OCI-LY7 (cell line): ENCODE data around the gene C12orf75. TPM values are rescaled to one million over a fixed set of nuclear protein-coding genes. Genes with fewer than 3 reads are reported as not detected.

Experiments used
- BruUV-seq: library from RNA; stranded (reverse); fragments of 400-500 nt; replicated peaks from 2 replicates; lab custom pipeline; 2021; lab: Mats Ljungman, UMichigan
- CTCF ChIA-PET: fragments of 300-600 bp; sonication (Branson Sonifier 250); formaldehyde crosslinking; loops from one replicate; lab custom pipeline; 2022; ENCODE audit warnings: antibody characterized with exemption; ENCODE audit not compliant: unreplicated experiment; lab: Charles Lee
- POLR2A ChIA-PET: fragments of 300-600 bp; sonication (Branson Sonifier 250); formaldehyde crosslinking; loops from one replicate; lab custom pipeline; 2022; ENCODE audit warnings: antibody characterized with exemption; lab: Charles Lee
- DNase-seq: peaks from one replicate; pipeline ENCODE4 v3.0.0-alpha.2; 2015; ENCODE audit warnings: low spot score
- H2AFZ ChIP-seq: fragments of 200-600 bp; sonication (generic), shearing (Covaris generic); 2 replicates; pipeline ENCODE4 v1.6.1; 2014; ENCODE audit warnings: mild to moderate bottlenecking, antibody characterized with exemption, low read length, moderate library complexity
- H3K27ac ChIP-seq: fragments of 200-600 bp; sonication (generic); 2 replicates; pipeline ENCODE4 v1.5.1; 2014; ENCODE audit warnings: mixed run types, low read depth, mild to moderate bottlenecking, moderate library complexity, low read length, inconsistent platforms; ENCODE audit not compliant: poor library complexity, severe bottlenecking
- H3K36me3 ChIP-seq: fragments of 200-600 bp; sonication (generic); 2 replicates; pipeline ENCODE4 v1.6.1; 2014; ENCODE audit warnings: mild to moderate bottlenecking, antibody characterized with exemption, low read length, moderate library complexity, mixed read lengths; ENCODE audit not compliant: insufficient read depth
- H3K4me1 ChIP-seq: fragments of 200-600 bp; sonication (generic); 2 replicates; pipeline ENCODE4 v1.5.1; 2014; ENCODE audit warnings: mild to moderate bottlenecking, low read length; ENCODE audit not compliant: insufficient read depth, poor library complexity, severe bottlenecking
- H3K4me2 ChIP-seq: fragments of 200-600 bp; sonication (generic); 2 replicates; pipeline ENCODE4 v1.6.1; 2014; ENCODE audit warnings: mild to moderate bottlenecking, low read length
- H3K4me3 ChIP-seq: fragments of 200-600 bp; sonication (generic); 2 replicates; pipeline ENCODE4 v1.5.1; 2014; ENCODE audit warnings: mild to moderate bottlenecking, low read depth, low read length; ENCODE audit not compliant: poor library complexity, severe bottlenecking
- H3K79me2 ChIP-seq: fragments of 200-600 bp; sonication (generic); 2 replicates; pipeline ENCODE4 v1.6.1; 2016; ENCODE audit warnings: low read depth, mild to moderate bottlenecking, low read length, moderate library complexity, mixed read lengths; ENCODE audit not compliant: insufficient read depth
- H3K9me2 ChIP-seq: fragments of 200-600 bp; sonication (generic); 2 replicates; pipeline ENCODE4 v1.6.1; 2016; ENCODE audit warnings: mild to moderate bottlenecking, low read length, mixed read lengths; ENCODE audit not compliant: insufficient read depth
- H3K9me3 ChIP-seq: fragments of 200-600 bp; sonication (generic); 2 replicates; pipeline ENCODE4 v1.6.1; 2014; ENCODE audit warnings: mild to moderate bottlenecking, mixed run types, low read length, mixed read lengths
- H4K20me1 ChIP-seq: fragments of 200-600 bp; sonication (generic); 2 replicates; pipeline ENCODE4 v1.6.1; 2014; ENCODE audit warnings: mild to moderate bottlenecking, antibody characterized with exemption, low read length, moderate library complexity, mixed read lengths; ENCODE audit not compliant: insufficient read depth
- CTCF ChIP-seq: fragments of 200-600 bp; sonication (generic); conservative IDR thresholded peaks from 2 replicates; pipeline ENCODE4 v1.5.1; 2014; ENCODE audit warnings: mild to moderate bottlenecking, antibody characterized with exemption, low read length, moderate library complexity, mixed read lengths
- EZH2phosphoT487 ChIP-seq: fragments of 200-600 bp; sonication (generic); IDR thresholded peaks from 2 replicates; pipeline ENCODE4 v1.6.1; 2018; ENCODE audit warnings: low read depth, borderline replicate concordance, mild to moderate bottlenecking, mixed run types, antibody characterized with exemption, low read length, moderate library complexity, mixed read lengths
- intact Hi-C: fragments of 100-400 bp; cut with micrococcal nuclease; formaldehyde crosslinking; loops from one replicate; pipeline ENCODE4 v1.10.0; 2022; ENCODE audit not compliant: unreplicated experiment
- total RNA-seq, 2 experiments: library from RNA; depleted of rRNA in 1 of 2; stranded (reverse); fragments of >200 nt in 1 of 2; shearing (Covaris generic) in 1 of 2; gene quantifications; 2 replicates each; pipeline ENCODE4 v1.2.3, GENCODE V29; 2014 to 2022

C12orf75 gene
- total RNA-seq, 2 experiments from 2014 or later, result 147 to 505 TPM

GRCh38 chr12:105352940-105353635, 22.6 kb downstream of the C12orf75 start:
- H3K27ac ChIP-seq, result peak overlapping the region; percentile 74
- no TSS peak for BruUV-seq
- CTCF ChIA-PET, result no interaction called here
- POLR2A ChIA-PET, result interaction anchor here (0.7 to 7.2 kb wide), 6 partner anchors 8 to 407 kb away, joined by 3 to 157 read pairs (median 4); partner anchors contain the start of gene C12orf75
- H3K4me3 ChIP-seq, result no peak overlapping the region
- intact Hi-C loops, result no loop called here
- TF ChIP-seq CTCF (no peak), EZH2phosphoT487 (no peak)
- no peak overlapping the region for H2AFZ ChIP-seq
- H3K9me2 ChIP-seq, result no peaks in the 10 kb centered on the region
- no peak for DNase-seq
- H4K20me1 ChIP-seq, result peaks cover 8% of the 10 kb centered on the region; the same call in 1 of the 2 replicates
- peaks cover 92% of the 10 kb centered on the region for H3K4me1 ChIP-seq
- H3K9me3 ChIP-seq, result no peaks in the 10 kb centered on the region; the same call in 1 of the 2 replicates
- peaks cover 93% of the 10 kb centered on the region for H3K79me2 ChIP-seq
- H3K4me2 ChIP-seq, result peak overlapping the region; percentile 62; the same call in 1 of the 2 replicates
- H3K36me3 ChIP-seq, result peaks cover 74% of the 10 kb centered on the region

- CTCF ChIA-PET, result no interaction called here
- peaks cover 95% of the 10 kb centered on the region for H3K4me1 ChIP-seq
- H3K27ac ChIP-seq, result peak overlapping the region; percentile 95
- H4K20me1 ChIP-seq, result peaks cover 5% of the 10 kb centered on the region; the same call in 1 of the 2 replicates
- H3K4me3 ChIP-seq, result no peak overlapping the region
- DNase-seq, result no peak
- no peaks in the 10 kb centered on the region for H3K9me2 ChIP-seq
- TF ChIP-seq EZH2phosphoT487 (no peak), CTCF (no peak)
- peaks cover 93% of the 10 kb centered on the region for H3K79me2 ChIP-seq
- intact Hi-C loops, result loop anchor here (5.0 kb wide), 1 partner anchor 33 kb away; no protein-coding TSS in a partner anchor
- no TSS peak for BruUV-seq
- POLR2A ChIA-PET, result interaction anchor here (0.6 to 7.2 kb wide), 5 partner anchors 8 to 1326 kb away, joined by 3 to 157 read pairs (median 19); partner anchors contain the start of gene C12orf75
- H2AFZ ChIP-seq, result no peak overlapping the region
- no peaks in the 10 kb centered on the region; the same call in 1 of the 2 replicates for H3K9me3 ChIP-seq
- H3K36me3 ChIP-seq, result peaks cover 67% of the 10 kb centered on the region
- peak overlapping the region; percentile 89 for H3K4me2 ChIP-seq
Measured at GRCh38 chr12:105355752-105356151, 25.3 kb downstream of the C12orf75 start.
